SH-SY5Y (cell line): ENCODE data around the gene ADORA1.

Experiments used
- GATA2 ChIP-seq: IDR thresholded peaks from 2 replicates; pipeline ENCODE4 v1.6.1; 2011; ENCODE audit warnings: mild to moderate bottlenecking, low read depth, low read length
- GATA3 ChIP-seq: IDR thresholded peaks from 2 replicates; pipeline ENCODE4 v1.6.1; 2011; ENCODE audit warnings: low read depth, mild to moderate bottlenecking, low read length, moderate library complexity

DNA sequence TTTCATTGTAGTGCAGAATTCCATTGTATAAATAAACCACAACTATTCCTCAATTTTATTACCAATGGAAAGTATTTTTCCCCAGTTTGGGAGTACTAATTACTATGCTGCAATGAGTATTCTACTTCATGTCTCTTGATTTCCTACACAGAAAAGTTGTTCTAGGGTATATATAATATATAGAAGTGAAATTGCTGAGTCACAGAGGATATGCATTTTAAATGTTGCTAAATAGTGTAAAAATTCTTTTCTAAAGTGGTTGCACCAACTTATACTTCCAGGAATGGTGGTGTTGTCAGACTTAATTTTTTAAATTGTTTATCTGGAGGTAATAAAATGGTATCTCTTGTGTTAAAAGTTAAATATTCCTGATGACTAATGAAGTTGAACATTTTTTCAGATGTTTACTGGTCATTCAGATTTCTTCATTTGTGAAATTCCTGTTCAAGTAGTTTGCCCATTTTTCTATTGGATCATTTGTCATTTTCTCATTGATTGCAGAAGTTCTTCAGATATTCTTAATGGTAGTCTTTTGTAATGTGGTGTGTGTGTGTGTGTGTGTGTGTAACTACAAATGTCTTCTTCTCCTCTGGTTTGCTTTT is 22.6 kb upstream of the ADORA1 start:
- no peak for TF ChIP-seq GATA2
- TF ChIP-seq GATA3: no peak
